HL-60 (cell line): ENCODE measurements around the gene CIP2A.

ENCODE experiments used
- GABPA ChIP-seq: IDR thresholded peaks from 2 replicates; pipeline ENCODE4 v1.6.1; 2012; ENCODE audit warnings: low read depth
- POLR2AphosphoS5 ChIP-seq: IDR thresholded peaks from 2 replicates; pipeline ENCODE4 v1.6.1; 2012; ENCODE audit warnings: low read depth
- TF ChIP-seq, protein P1 (sequence below): IDR thresholded peaks from one replicate; pipeline ENCODE4 v1.5.1; 2011; ENCODE audit warnings: low read length, control low read depth, inconsistent platforms; ENCODE audit not compliant: insufficient read depth

DNA sequence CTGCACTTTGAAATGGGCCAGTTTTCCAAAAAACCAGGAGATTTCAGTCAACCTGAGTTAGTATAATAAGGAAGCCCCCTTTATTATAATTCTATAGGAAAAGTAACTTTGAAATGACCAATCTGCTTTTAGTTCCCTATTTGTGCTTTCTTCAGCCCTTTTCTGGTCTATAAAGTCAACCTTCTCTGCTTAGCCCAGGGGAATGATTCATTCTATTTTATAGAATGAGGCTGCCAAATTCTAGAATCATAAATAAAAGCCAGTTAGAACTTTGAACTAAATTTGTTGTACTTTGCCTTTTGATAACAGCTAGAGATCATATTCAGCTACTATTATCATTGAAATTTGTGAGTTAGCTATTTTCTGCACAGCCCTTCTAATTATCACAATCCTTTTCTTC, 24.7 kb downstream of the CIP2A start:
- TF ChIP-seq, protein P1, sequence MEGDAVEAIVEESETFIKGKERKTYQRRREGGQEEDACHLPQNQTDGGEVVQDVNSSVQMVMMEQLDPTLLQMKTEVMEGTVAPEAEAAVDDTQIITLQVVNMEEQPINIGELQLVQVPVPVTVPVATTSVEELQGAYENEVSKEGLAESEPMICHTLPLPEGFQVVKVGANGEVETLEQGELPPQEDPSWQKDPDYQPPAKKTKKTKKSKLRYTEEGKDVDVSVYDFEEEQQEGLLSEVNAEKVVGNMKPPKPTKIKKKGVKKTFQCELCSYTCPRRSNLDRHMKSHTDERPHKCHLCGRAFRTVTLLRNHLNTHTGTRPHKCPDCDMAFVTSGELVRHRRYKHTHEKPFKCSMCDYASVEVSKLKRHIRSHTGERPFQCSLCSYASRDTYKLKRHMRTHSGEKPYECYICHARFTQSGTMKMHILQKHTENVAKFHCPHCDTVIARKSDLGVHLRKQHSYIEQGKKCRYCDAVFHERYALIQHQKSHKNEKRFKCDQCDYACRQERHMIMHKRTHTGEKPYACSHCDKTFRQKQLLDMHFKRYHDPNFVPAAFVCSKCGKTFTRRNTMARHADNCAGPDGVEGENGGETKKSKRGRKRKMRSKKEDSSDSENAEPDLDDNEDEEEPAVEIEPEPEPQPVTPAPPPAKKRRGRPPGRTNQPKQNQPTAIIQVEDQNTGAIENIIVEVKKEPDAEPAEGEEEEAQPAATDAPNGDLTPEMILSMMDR = no peak
- TF ChIP-seq POLR2AphosphoS5 (no peak), GABPA (no peak)
